Measurements from ENCODE around the gene KCNMA1.

KCNMA1 gene

GRCh38 chr10:77252380-77253146 is 385.0 kb downstream of the KCNMA1 start:
- no peak for DNase-seq

- peak; percentile 27 for DNase-seq
Measured at GRCh38 chr10:77251297-77252013, 386.2 kb downstream of the KCNMA1 start.

- DNase-seq = no peak
Measured at GRCh38 chr10:77249901-77250459, 387.6 kb downstream of the KCNMA1 start.

GRCh38 chr10:77248104-77248790 is 389.4 kb downstream of the KCNMA1 start:
- DNase-seq = no peak

GRCh38 chr10:77247031-77247990 is 390.3 kb downstream of the KCNMA1 start:
- DNase-seq = peak; percentile 83

- DNase-seq = peak; percentile 92
Measured at GRCh38 chr10:77245953-77246352, 391.7 kb downstream of the KCNMA1 start.

GRCh38 chr10:77244746-77245145 is 392.9 kb downstream of the KCNMA1 start:
- DNase-seq = no peak

- peak; percentile 64 for DNase-seq
Measured at GRCh38 chr10:77244286-77244685, 393.3 kb downstream of the KCNMA1 start.

- no peak for DNase-seq
Measured at GRCh38 chr10:77241350-77241725, 396.3 kb downstream of the KCNMA1 start.

GRCh38 chr10:77240706-77241349 is 396.8 kb downstream of the KCNMA1 start:
- DNase-seq = no peak

GRCh38 chr10:77240041-77240652 is 397.5 kb downstream of the KCNMA1 start:
- no peak for DNase-seq

- DNase-seq = no peak
Measured at GRCh38 chr10:77237120-77237519, 400.5 kb downstream of the KCNMA1 start.

GRCh38 chr10:77236700-77237099 is 400.9 kb downstream of the KCNMA1 start:
- no peak for DNase-seq

GRCh38 chr10:77236029-77236428 is 401.6 kb downstream of the KCNMA1 start:
- no peak for DNase-seq

GRCh38 chr10:77234599-77234998 is 403.0 kb downstream of the KCNMA1 start:
- no peak for DNase-seq

GRCh38 chr10:77233466-77233865 is 404.1 kb downstream of the KCNMA1 start:
- no peak for DNase-seq

- DNase-seq = no peak
Measured at GRCh38 chr10:77231884-77232610, 405.6 kb downstream of the KCNMA1 start.

GRCh38 chr10:77231375-77231774 is 406.2 kb downstream of the KCNMA1 start:
- DNase-seq = no peak

- DNase-seq = no peak
Measured at GRCh38 chr10:77230194-77230593, 407.4 kb downstream of the KCNMA1 start.

GRCh38 chr10:77229704-77230103 is 407.9 kb downstream of the KCNMA1 start:
- no peak for DNase-seq

- DNase-seq = no peak
Measured at GRCh38 chr10:77228559-77228958, 409.0 kb downstream of the KCNMA1 start.

Measured in inflammatory macrophage treated with lipopolysaccharide for 4 hours (primary cell).